ENCODE measurements around the gene MATR3.
"Not testable (repeated sequence)": the region's sequence is repeated elsewhere in the genome, so short reads cannot be mapped to it uniquely, and the experiment has no call there.

The MATR3 gene

GRCh38 chr5:139299486-139299885, 5.9 kb downstream of the MATR3 start:
- no peak for DNase-seq

DNA sequence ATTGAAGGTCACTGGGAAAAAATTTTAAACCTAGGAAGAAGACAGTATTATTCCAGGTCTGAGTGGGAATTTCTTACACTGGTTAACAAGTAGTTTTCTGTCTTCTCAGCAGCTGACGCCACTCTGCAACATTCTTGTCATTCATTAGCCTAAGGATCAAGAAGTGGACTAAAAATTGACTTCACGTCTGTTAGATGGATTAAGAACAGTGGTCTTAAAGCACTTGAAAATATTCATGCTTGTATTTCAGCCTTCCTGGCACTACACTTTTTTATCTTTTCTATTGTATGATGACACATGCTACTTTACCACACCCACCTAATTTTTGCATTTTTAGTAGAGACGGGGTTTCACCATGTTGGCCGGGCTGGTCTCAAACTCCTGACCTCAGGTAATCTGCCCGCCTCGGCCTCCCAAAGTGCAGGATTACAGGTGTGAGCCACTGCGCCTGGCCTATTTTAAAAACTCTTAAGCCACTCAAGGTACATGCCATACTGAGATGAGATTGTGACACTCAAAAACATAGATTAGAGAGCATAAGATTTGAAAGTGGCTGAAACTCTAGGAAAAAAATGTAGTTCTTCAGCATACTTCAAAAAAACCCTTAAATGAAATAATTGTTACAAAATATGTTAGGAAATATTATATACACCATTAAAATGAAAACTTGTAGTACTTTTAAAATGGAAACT, 8.4 kb downstream of the MATR3 start:
- no peak for DNase-seq

DNA sequence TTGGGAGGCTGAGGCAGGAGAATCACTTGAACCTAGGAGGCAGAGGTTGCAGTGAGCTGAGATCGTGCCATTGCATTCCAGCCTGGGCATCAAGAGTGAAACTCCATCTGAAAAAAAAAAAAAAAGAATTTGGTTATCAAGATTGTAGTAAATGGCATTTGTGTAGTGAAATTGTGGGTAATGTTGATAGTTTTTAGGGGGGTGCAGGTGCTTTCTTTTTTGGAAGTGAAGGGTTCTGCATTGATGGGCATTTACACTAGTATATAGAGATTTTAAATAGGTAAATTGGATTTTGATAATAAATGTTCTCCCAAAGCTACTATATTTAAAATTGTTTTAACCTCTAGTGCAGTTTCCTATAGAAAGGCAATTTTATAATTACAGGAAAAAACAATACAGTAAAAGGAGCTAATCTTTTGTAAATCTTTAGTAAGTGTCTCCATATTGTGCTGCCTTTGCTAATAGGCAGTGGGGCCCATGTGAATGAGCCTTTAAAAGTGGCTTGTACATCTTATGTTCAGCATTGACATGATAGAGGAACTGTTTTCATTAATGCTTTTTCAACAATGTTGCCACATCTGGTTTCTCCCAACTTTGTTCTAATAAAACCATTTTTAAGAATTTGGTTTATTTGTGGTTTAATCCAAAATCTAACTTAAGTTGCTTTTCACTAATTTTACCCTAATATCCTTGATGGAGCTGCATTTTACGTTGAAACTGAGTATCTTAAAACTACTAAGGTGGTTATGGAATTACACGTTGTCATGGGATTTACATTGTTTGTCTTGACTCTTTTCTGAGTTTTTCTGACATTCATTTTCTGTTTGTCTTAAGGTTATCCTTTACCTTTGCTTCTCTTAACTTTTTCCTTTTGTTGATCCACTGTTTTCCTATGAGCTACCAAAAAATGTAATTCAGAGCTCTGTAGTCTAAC, 11.1 kb downstream of the MATR3 start:
- DNase-seq = no peak

- DNase-seq = no peak
Observed at GRCh38 chr5:139306197-139306596, 12.7 kb downstream of the MATR3 start.

GRCh38 chr5:139306628-139307379, 13.3 kb downstream of the MATR3 start:
- no peak for DNase-seq

- DNase-seq = no peak
Observed at GRCh38 chr5:139308797-139309196, 15.3 kb downstream of the MATR3 start.

DNA sequence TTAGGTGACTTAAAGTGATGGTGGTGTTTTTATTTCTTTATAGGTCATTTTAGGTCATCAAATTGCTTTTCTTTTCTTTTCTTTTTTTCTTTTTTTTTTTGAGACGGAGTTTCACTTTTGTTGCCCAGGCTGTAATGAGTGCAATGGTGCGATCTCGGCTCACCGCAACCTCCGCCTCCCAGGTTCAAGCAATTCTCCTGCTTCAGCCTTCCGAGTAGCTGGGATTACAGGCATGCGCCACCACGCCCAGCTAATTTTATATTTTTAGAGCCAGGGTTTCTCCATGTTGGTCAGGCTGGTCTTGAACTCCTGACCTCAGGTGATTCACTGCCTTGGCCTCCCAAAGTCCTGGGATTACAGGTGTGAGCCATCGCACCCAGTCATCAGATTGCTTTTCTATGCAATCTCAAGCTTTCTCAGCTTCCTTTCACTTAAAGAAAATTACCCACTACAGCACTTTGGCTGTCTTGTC, 17.2 kb downstream of the MATR3 start:
- DNase-seq = not testable (repeated sequence)

DNA sequence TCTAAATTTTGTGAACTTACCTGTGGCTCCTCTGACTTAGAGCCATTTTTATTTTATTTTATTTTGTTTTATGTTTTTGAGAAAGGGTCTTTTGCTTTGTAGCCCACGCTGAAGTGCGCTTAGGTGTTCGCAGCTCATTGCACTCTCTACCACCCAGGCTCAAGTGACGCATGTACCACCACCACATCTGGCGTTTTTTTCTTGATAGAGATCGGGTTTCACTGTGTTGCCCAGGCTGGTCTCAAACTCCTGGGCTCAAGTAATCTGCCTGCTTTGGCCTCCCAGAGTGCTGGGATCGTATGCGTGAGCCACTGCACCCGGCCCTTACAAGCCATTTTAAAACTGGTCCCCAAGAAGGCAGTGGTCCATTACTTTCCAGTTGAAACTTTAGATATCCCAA, 18.5 kb downstream of the MATR3 start:
- DNase-seq = no peak

GRCh38 chr5:139314276-139314675, 20.7 kb downstream of the MATR3 start:
- DNase-seq = no peak

GRCh38 chr5:139315056-139315615, 21.6 kb downstream of the MATR3 start:
- no peak for DNase-seq

DNA sequence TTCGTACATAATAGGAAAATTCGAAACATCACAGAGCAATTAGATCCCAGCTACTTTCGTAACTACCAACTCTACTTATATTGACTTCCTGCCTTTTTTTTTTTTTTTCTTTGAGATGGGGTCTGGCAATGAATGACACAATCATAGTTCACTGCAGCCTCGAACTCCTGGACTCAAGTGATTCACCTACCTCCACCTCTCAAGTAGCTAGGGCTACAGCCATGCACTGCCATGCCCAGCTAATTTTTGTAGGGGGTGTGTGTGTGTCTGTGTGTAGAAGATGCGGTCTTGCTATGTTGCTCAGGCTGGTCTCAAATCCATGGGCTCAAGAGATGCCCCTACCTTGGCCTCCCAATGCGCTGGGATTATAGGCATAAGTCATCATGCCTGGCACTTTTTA, 42.3 kb downstream of the MATR3 start:
- no peak for DNase-seq

GRCh38 chr5:139340051-139340450, 46.5 kb downstream of the MATR3 start:
- DNase-seq = no peak

GRCh38 chr5:139341187-139341688, 47.7 kb downstream of the MATR3 start:
- DNase-seq = no peak

DNA sequence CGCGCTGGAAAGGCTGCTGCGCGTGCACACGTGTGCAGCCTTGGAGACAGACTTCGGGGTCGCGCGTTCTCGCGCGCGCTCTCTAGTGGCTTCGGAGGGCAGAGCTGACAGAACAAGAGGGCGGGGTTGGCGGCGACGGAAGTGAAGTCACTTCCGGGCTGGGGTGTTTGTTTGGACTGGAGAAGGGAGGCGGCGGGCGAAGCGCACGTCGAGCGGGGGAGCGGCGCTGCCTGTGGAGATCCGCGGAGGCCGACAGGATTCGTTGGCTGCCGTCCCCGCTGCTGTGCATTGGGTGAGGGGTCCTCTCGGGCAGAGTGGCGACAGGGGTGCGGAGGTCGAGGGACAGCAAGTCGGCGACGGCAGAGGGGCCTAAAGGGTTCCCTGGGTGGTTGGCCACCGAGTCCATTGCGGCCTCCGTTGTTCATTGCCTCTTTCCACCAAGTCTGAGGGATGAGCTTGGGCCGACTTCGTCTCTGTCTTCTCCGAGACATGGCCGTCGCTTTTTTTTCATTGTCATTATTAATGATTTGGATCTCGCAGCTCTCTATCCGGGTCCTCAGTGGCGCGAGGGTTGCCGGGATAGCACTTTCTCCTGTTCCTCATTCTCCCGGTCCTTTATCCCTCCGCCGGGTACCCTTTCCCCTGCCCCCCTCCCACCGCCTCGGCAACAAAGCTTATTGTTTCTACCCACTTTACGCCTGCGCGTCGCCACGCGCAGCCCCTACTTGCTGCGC, 48.3 kb downstream of the MATR3 start, which contains the start of gene PAIP2:
Gene PAIP2 (plus strand): TSS at position 166 of the 734 bp plus-strand sequence. CDS start 21,931 bp downstream, outside the sequence.
- DNase-seq = peak; percentile 93 to 98 (median 97)

- DNase-seq = no peak
Observed at GRCh38 chr5:139342423-139342723, 48.8 kb downstream of the MATR3 start.

DNA sequence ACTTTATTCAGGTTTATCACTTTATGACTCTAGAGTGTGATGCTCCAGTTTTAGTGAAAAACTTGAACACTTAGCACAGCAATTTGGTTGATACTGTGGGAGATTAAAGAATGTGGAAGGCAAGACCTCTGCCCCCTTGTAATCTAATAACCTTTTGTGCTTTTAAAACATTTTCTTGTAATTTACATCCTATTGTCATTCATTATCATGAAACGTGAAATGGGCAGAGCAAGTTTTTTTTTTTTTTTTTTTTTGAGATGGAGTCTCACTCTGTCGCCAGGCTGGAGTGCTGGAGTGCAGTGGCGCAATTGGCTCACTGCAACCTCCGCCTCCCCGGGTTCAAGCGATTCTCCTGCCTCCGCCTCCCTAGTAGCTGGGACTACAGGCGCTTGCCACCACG, 49.9 kb downstream of the MATR3 start:
- DNase-seq = no peak

DNA sequence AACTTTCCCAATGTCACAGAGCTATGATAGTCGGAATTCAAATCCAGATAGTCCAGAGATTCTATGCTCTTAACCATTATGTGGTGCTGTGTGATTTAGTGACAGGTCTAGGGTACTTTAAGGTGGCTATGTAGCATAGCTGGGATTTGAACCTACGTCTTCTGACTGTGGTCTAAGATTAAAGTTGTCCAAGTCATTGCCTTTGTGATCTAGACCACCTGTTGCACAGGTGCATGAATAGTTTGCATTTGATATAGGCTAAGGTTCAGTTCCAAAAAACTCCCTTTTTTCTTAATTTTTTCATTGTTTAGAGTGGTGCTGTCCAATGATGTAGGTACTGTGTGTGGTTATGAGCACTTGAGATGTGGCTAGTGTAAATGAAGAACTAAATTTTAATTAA, 50.6 kb downstream of the MATR3 start:
- no peak for DNase-seq

GRCh38 chr5:139345442-139345841, 51.9 kb downstream of the MATR3 start:
- not testable (repeated sequence) for DNase-seq

DNA sequence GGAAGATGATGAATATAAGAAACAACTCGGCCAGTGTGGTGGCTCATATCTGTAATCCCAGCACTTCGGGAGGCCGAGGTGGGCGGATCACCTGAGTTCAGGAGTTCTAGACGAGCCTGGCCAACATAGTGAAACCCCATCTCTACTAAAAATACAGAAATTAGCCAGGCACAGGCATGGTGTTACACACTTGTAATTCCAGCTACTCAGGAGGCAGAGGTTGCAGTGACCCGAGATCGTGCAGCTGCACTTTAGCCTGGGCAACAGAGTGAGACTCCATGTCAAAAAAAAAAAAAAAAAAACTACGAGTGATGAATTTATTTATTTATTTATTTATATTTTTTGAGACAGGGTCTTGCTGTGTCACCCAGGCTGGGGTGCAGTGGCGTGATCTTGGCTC, 54.3 kb downstream of the MATR3 start:
- not testable (repeated sequence) for DNase-seq

DNA sequence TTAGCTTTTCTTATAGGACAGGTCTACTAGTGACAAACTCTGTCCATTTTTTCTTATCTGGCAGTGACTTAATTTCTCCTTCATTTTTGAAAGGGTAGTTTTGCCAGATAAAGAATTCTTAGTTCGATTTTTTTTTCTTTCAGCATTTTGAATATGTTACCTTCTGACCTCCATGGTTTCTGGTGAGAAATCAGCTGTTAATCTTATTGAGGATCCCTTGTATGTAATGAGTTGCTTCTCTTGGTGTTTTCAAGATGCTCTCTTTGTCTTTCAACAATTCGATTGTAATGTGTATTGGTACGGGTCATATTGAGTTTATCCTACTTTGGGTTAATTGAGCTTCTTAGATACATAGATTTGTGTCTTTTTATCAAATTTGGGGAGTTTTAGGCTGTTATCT, 60.6 kb downstream of the MATR3 start:
- DNase-seq = no peak

- not testable (repeated sequence) for DNase-seq
Observed at GRCh38 chr5:139355900-139356299, 62.4 kb downstream of the MATR3 start.

GRCh38 chr5:139358064-139358463, 64.5 kb downstream of the MATR3 start:
- DNase-seq = no peak

All from stimulated activated naive CD4-positive, alpha-beta T cell (primary cell).